HEK293 (cell line): ENCODE measurements around the gene SLC22A16.

Experiments used
- CTCF ChIA-PET: fragments of 350-600 bp; formaldehyde crosslinking; extraction: SDS; loops from one replicate; lab custom pipeline; 2021; ENCODE audit warnings: antibody characterized with exemption; lab: Yijun Ruan, JAX
- POLR2A ChIA-PET: fragments of 300-600 bp; formaldehyde crosslinking; extraction: SDS; loops from one replicate; lab custom pipeline; 2020; ENCODE audit warnings: antibody characterized with exemption, inconsistent platforms; lab: Yijun Ruan, JAX
- H3K27ac ChIP-seq: fragments of 200-500 bp; sonication (Bioruptor generic); 2 replicates; pipeline ENCODE4 v1.5.1; 2014; ENCODE audit warnings: low read depth, low read length, control low read depth, inconsistent platforms; ENCODE audit errors: extremely low read depth
- H3K36me3 ChIP-seq, 2 experiments: fragments of 200-500 bp in 1 of 2; sonication (Bioruptor generic) in 1 of 2; 1 replicate in 1 of 2; 2 replicates in 1 of 2; pipeline ENCODE4 v1.5.1; 2014 to 2017; ENCODE audit warnings: inconsistent platforms in 2 of 2, low read length in 2 of 2; ENCODE audit not compliant: control insufficient read depth in 2 of 2, insufficient read depth in 1 of 2
- H3K4me1 ChIP-seq: fragments of 200-500 bp; sonication (Bioruptor generic); 2 replicates; pipeline ENCODE4 v1.5.1; 2014; ENCODE audit warnings: mild to moderate bottlenecking, low read length, inconsistent platforms; ENCODE audit not compliant: control insufficient read depth, insufficient read depth
- H3K4me3 ChIP-seq: 2 replicates; pipeline ENCODE4 v1.5.1; 2011; ENCODE audit warnings: low read depth, mild to moderate bottlenecking, control low read depth, low read length, moderate library complexity
- H3K9me3 ChIP-seq: fragments of 200-500 bp; sonication (Bioruptor generic); 2 replicates; pipeline ENCODE4 v1.5.1; 2014; ENCODE audit warnings: low read depth, low read length, inconsistent platforms; ENCODE audit not compliant: control insufficient read depth, insufficient read depth
- ATF2 ChIP-seq: fragments of 450-650 bp; formaldehyde crosslinking; IDR thresholded peaks from 2 replicates; pipeline ENCODE4 v1.5.1; 2016; ENCODE audit warnings: missing biosample characterization, missing genetic modification characterization, low read depth
- BCL11A ChIP-seq: fragments of 450-650 bp; formaldehyde crosslinking; IDR thresholded peaks from 2 replicates; pipeline ENCODE4 v1.5.1; 2016; ENCODE audit warnings: low read depth, missing biosample characterization, missing genetic modification characterization
- GLI4 ChIP-seq: fragments of 450-650 bp; formaldehyde crosslinking; IDR thresholded peaks from 2 replicates; pipeline ENCODE4 v1.5.1; 2016; ENCODE audit warnings: missing biosample characterization, missing genetic modification characterization
- GLIS2 ChIP-seq: fragments of 450-650 bp; formaldehyde crosslinking; IDR thresholded peaks from 2 replicates; pipeline ENCODE4 v1.5.1; 2016; ENCODE audit warnings: missing biosample characterization, missing genetic modification characterization
- KLF8 ChIP-seq: fragments of 450-650 bp; formaldehyde crosslinking; IDR thresholded peaks from 2 replicates; pipeline ENCODE4 v1.5.1; 2016; ENCODE audit warnings: missing biosample characterization, missing genetic modification characterization
- OSR2 ChIP-seq: fragments of 450-650 bp; formaldehyde crosslinking; IDR thresholded peaks from 2 replicates; pipeline ENCODE4 v1.5.1; 2016; ENCODE audit warnings: missing biosample characterization, missing genetic modification characterization
- ZBTB6 ChIP-seq: fragments of 450-650 bp; formaldehyde crosslinking; IDR thresholded peaks from 2 replicates; pipeline ENCODE4 v1.5.1; 2017; ENCODE audit warnings: missing biosample characterization, missing genetic modification characterization
- ZNF19 ChIP-seq: fragments of 450-650 bp; formaldehyde crosslinking; IDR thresholded peaks from 2 replicates; pipeline ENCODE4; 2016; ENCODE audit warnings: missing biosample characterization, missing genetic modification characterization, low read depth
- ZNF202 ChIP-seq: fragments of 450-650 bp; formaldehyde crosslinking; IDR thresholded peaks from 2 replicates; pipeline ENCODE4 v1.5.1; 2016; ENCODE audit warnings: missing biosample characterization, missing genetic modification characterization, borderline replicate concordance
- ZNF214 ChIP-seq: fragments of 450-650 bp; formaldehyde crosslinking; IDR thresholded peaks from 2 replicates; pipeline ENCODE4 v1.5.1; 2017; ENCODE audit warnings: missing biosample characterization, mild to moderate bottlenecking, missing genetic modification characterization, borderline replicate concordance
- ZNF350 ChIP-seq: fragments of 450-650 bp; formaldehyde crosslinking; IDR thresholded peaks from 2 replicates; pipeline ENCODE4 v1.5.0; 2017; ENCODE audit warnings: missing biosample characterization, mild to moderate bottlenecking, missing genetic modification characterization
- ZNF366 ChIP-seq: fragments of 450-650 bp; formaldehyde crosslinking; conservative IDR thresholded peaks from 2 replicates; pipeline ENCODE4 v1.5.1; 2016; ENCODE audit warnings: missing biosample characterization, missing genetic modification characterization
- ZNF501 ChIP-seq: fragments of 450-650 bp; formaldehyde crosslinking; IDR thresholded peaks from 2 replicates; pipeline ENCODE4 v1.5.1; 2016; ENCODE audit warnings: missing biosample characterization, missing genetic modification characterization
- ZNF521 ChIP-seq: fragments of 450-650 bp; formaldehyde crosslinking; IDR thresholded peaks from 2 replicates; pipeline ENCODE4 v1.5.1; 2017; ENCODE audit warnings: missing biosample characterization, mild to moderate bottlenecking, missing genetic modification characterization
- ZNF529 ChIP-seq: fragments of 450-650 bp; formaldehyde crosslinking; IDR thresholded peaks from 2 replicates; pipeline ENCODE4 v1.5.1; 2017; ENCODE audit warnings: missing genetic modification characterization, missing biosample characterization; ENCODE audit not compliant: insufficient replicate concordance
- ZNF530 ChIP-seq: fragments of 450-650 bp; formaldehyde crosslinking; IDR thresholded peaks from 2 replicates; pipeline ENCODE4 v1.5.1; 2016; ENCODE audit warnings: low read depth, missing biosample characterization, missing genetic modification characterization
- ZNF596 ChIP-seq: fragments of 450-650 bp; IDR thresholded peaks from 2 replicates; pipeline ENCODE4 v1.5.0; 2018; ENCODE audit warnings: missing biosample characterization, mild to moderate bottlenecking, missing genetic modification characterization, moderate library complexity
- ZNF621 ChIP-seq: fragments of 450-650 bp; formaldehyde crosslinking; IDR thresholded peaks from 2 replicates; pipeline ENCODE4 v1.5.1; 2017; ENCODE audit warnings: missing biosample characterization, missing genetic modification characterization
- ZNF658 ChIP-seq: fragments of 450-650 bp; formaldehyde crosslinking; IDR thresholded peaks from 2 replicates; pipeline ENCODE4; 2016; ENCODE audit warnings: missing biosample characterization, missing genetic modification characterization
- ZNF701 ChIP-seq: fragments of 450-650 bp; formaldehyde crosslinking; IDR thresholded peaks from 2 replicates; pipeline ENCODE4 v1.5.1; 2016; ENCODE audit warnings: missing biosample characterization, missing genetic modification characterization
- TF ChIP-seq, protein P1 (sequence below): fragments of 450-650 bp; formaldehyde crosslinking; IDR thresholded peaks from 2 replicates; pipeline ENCODE4 v1.5.1; 2016; ENCODE audit warnings: missing biosample characterization, missing genetic modification characterization
- TF ChIP-seq, protein P2 (sequence below): fragments of 450-650 bp; formaldehyde crosslinking; IDR thresholded peaks from 2 replicates; pipeline ENCODE4 v1.5.1; 2016; ENCODE audit warnings: missing biosample characterization, missing genetic modification characterization

Gene SLC22A16

DNA sequence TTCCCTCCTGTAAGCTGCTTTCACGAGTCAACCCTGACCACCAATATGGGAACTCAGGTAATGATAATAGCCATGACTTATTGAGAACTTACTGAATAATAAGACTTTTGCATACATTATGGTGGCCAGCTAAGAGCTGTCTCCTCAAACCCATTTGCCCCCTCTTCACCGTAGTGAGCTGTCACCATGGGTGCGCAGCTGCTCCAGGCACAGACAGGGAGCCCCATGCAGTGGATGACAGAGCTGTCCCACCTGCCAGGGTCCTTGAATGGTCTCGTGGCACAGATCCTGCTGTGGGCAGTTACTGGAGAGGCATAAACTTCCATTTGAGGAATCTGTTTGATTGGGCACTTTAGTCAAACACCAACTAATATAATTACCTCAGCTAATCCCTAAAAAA, 1.9 kb downstream of the SLC22A16 start:
- no peak overlapping the region for H3K27ac ChIP-seq
- no peaks in the 10 kb centered on the region for H3K9me3 ChIP-seq
- no peaks in the 10 kb centered on the region for H3K4me1 ChIP-seq
- no peak overlapping the region for H3K4me3 ChIP-seq
- ChIA-PET CTCF (interaction anchor here (0.9 to 1.5 kb wide), 2 partner anchors 17 to 549 kb away, joined by 3 to 4 read pairs; no protein-coding TSS in a partner anchor), POLR2A (no interaction called here)
- H3K36me3 ChIP-seq: no peaks in the 10 kb centered on the region
- TF ChIP-seq ZNF350: no peak
- no peak for TF ChIP-seq ZNF529 (tag by site-specific recombination)
- no peak for TF ChIP-seq ZNF202 (tag by site-specific recombination)
- no peak for TF ChIP-seq ZBTB6 (tag by site-specific recombination)
- TF ChIP-seq ZNF596: no peak
- TF ChIP-seq, protein P1, sequence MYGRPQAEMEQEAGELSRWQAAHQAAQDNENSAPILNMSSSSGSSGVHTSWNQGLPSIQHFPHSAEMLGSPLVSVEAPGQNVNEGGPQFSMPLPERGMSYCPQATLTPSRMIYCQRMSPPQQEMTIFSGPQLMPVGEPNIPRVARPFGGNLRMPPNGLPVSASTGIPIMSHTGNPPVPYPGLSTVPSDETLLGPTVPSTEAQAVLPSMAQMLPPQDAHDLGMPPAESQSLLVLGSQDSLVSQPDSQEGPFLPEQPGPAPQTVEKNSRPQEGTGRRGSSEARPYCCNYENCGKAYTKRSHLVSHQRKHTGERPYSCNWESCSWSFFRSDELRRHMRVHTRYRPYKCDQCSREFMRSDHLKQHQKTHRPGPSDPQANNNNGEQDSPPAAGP (tag by site-specific recombination): no peak
- TF ChIP-seq ZNF621 (tag by site-specific recombination): no peak
- TF ChIP-seq ZNF701 (tag by site-specific recombination): no peak
- TF ChIP-seq ZNF19 (tag by site-specific recombination): no peak
- no peak for TF ChIP-seq ZNF530 (tag by site-specific recombination)

- H3K4me1 ChIP-seq: no peaks in the 10 kb centered on the region
- TF ChIP-seq ATF2 (no peak), BCL11A (no peak), ZNF366 (tag by site-specific recombination) (no peak), ZNF521 (tag by site-specific recombination) (no peak), ZNF701 (tag by site-specific recombination) (no peak), GLI4 (tag by site-specific recombination) (no peak), ZNF350 (no peak), ZNF501 (tag by site-specific recombination) (no peak), ZNF530 (tag by site-specific recombination) (no peak), OSR2 (no peak), ZNF658 (tag by site-specific recombination) (no peak), ZNF214 (tag by site-specific recombination) (no peak), GLIS2 (tag by site-specific recombination) (no peak), KLF8 (no peak)
- TF ChIP-seq, protein P2, sequence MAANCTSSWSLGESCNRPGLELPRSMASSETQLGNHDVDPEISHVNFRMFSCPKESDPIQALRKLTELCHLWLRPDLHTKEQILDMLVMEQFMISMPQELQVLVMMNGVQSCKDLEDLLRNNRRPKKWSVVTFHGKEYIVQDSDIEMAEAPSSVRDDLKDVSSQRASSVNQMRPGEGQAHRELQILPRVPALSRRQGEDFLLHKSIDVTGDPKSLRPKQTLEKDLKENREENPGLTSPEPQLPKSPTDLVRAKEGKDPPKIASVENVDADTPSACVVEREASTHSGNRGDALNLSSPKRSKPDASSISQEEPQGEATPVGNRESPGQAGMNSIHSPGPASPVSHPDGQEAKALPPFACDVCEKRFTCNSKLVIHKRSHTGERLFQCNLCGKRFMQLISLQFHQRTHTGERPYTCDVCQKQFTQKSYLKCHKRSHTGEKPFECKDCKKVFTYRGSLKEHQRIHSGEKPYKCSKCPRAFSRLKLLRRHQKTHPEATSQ (tag by site-specific recombination): no peak
- TF ChIP-seq, all 188 proteins: peak for 0
- H3K9me3 ChIP-seq: no peaks in the 10 kb centered on the region
- ChIA-PET CTCF (no interaction called here), POLR2A (no interaction called here)
- H3K36me3 ChIP-seq: no peaks in the 10 kb centered on the region
- no peak overlapping the region for H3K27ac ChIP-seq
- H3K4me3 ChIP-seq: no peak overlapping the region
Measured at GRCh38 chr6:110472739-110473138, 3.7 kb downstream of the SLC22A16 start.
